Osteoblast (primary cell): ENCODE data around the gene CHRNE. TPM values are rescaled to one million over a fixed set of nuclear protein-coding genes. Genes with fewer than 3 reads are reported as not detected.

Experiments
- DNase-seq: peaks from one replicate; pipeline ENCODE4 v3.0.0; 2011; ENCODE audit warnings: low spot score, mixed read lengths; ENCODE audit not compliant: insufficient read length; ENCODE audit errors: missing footprints
- H2AFZ ChIP-seq: 2 replicates; pipeline ENCODE4 v1.6.0; 2011; ENCODE audit warnings: mild to moderate bottlenecking, low read length
- H3K27ac ChIP-seq: 2 replicates; pipeline ENCODE4 v1.5.1; 2011; ENCODE audit warnings: mild to moderate bottlenecking, low read depth, low read length, moderate library complexity
- H3K27me3 ChIP-seq: 2 replicates; pipeline ENCODE4 v1.6.0; 2012; ENCODE audit warnings: mild to moderate bottlenecking, control low read depth, inconsistent platforms, low read length, moderate library complexity; ENCODE audit not compliant: insufficient read depth
- H3K36me3 ChIP-seq: 2 replicates; pipeline ENCODE4 v1.5.1; 2011; ENCODE audit warnings: mild to moderate bottlenecking, low read length, control low read depth, moderate library complexity; ENCODE audit not compliant: insufficient read depth
- H3K4me1 ChIP-seq: 2 replicates; pipeline ENCODE4 v1.5.1; 2011; ENCODE audit warnings: mild to moderate bottlenecking, low read length, control low read depth, moderate library complexity; ENCODE audit not compliant: insufficient read depth
- H3K4me2 ChIP-seq: 2 replicates; pipeline ENCODE4 v1.6.0; 2011; ENCODE audit warnings: mild to moderate bottlenecking, low read length; ENCODE audit not compliant: insufficient read depth
- H3K4me3 ChIP-seq: fragments of 200-600 bp; sonication (generic); 3 replicates; pipeline ENCODE4 v1.5.1; 2012; ENCODE audit warnings: mild to moderate bottlenecking, low read length, inconsistent platforms; ENCODE audit not compliant: insufficient read depth
- H3K79me2 ChIP-seq: 2 replicates; pipeline ENCODE4 v1.6.0; 2012; ENCODE audit warnings: mild to moderate bottlenecking, low read length, control low read depth, inconsistent platforms; ENCODE audit not compliant: insufficient read depth
- H3K9me3 ChIP-seq: 2 replicates; pipeline ENCODE4 v1.5.1; 2011; ENCODE audit warnings: low read depth, low read length, control low read depth
- H4K20me1 ChIP-seq: 2 replicates; pipeline ENCODE4 v1.6.0; 2012; ENCODE audit warnings: mild to moderate bottlenecking, low read length, control low read depth; ENCODE audit not compliant: insufficient read depth
- total RNA-seq: library from RNA; depleted of rRNA; stranded (reverse); fragments of >200 nt; gene quantifications from 2 replicates; pipeline ENCODE4 v1.2.3, GENCODE V29; 2012
- TF ChIP-seq, protein P1 (sequence below): IDR thresholded peaks from 2 replicates; pipeline ENCODE4 v1.5.1; 2011; ENCODE audit warnings: mild to moderate bottlenecking, low read depth, low read length, moderate library complexity; ENCODE audit errors: extremely low read depth

Gene CHRNE
- total RNA-seq, 1 donor: 1.4 TPM

GRCh38 chr17:4939796-4940554 is 37.1 kb upstream of the CHRNE start, which contains the start of the genes RNF167 and SLC25A11:
TSS of gene RNF167 (plus strand) at chr17:4940268. CDS start at chr17:4940910, 642 bp downstream.
TSS of gene SLC25A11 (minus strand) at chr17:4940046. CDS start at chr17:4939910, 136 bp downstream.
- Histone ChIP-seq H3K27ac (peak within 1 kb of the TSS; percentile 91), H4K20me1 (peaks cover 39% of the 10 kb centered on the region), H3K4me3 (peak within 1 kb of the TSS; percentile 95), H3K36me3 (peaks cover 54% of the 10 kb centered on the region), H3K27me3 (no peaks in the 10 kb centered on the region), H3K4me2 (peak within 1 kb of the TSS; percentile 98), H3K4me1 (peaks cover 35% of the 10 kb centered on the region), H3K79me2 (peaks cover 65% of the 10 kb centered on the region), H2AFZ (peak within 1 kb of the TSS; percentile 93), H3K9me3 (no peaks in the 10 kb centered on the region)
- DNase-seq: peak; percentile 100
- TF ChIP-seq, protein P1, sequence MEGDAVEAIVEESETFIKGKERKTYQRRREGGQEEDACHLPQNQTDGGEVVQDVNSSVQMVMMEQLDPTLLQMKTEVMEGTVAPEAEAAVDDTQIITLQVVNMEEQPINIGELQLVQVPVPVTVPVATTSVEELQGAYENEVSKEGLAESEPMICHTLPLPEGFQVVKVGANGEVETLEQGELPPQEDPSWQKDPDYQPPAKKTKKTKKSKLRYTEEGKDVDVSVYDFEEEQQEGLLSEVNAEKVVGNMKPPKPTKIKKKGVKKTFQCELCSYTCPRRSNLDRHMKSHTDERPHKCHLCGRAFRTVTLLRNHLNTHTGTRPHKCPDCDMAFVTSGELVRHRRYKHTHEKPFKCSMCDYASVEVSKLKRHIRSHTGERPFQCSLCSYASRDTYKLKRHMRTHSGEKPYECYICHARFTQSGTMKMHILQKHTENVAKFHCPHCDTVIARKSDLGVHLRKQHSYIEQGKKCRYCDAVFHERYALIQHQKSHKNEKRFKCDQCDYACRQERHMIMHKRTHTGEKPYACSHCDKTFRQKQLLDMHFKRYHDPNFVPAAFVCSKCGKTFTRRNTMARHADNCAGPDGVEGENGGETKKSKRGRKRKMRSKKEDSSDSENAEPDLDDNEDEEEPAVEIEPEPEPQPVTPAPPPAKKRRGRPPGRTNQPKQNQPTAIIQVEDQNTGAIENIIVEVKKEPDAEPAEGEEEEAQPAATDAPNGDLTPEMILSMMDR: no peak

DNA sequence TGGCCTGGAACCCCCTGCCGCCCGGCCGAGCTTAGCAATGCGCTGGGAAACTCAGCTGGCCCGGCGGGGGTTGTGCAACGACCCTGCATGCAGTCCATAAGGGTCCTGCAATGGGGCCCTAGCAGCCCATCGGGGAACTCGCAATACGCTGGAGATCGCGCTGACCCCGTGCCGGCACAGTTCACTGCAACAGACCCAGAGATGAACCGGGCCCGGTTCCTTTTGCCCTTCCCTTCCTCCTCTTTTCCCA is 36.6 kb upstream of the CHRNE start:
- Histone ChIP-seq H2AFZ (peak overlapping the region; percentile 76), H3K36me3 (peaks cover 49% of the 10 kb centered on the region), H3K4me2 (peak overlapping the region; percentile 98), H3K27me3 (no peaks in the 10 kb centered on the region), H3K9me3 (no peaks in the 10 kb centered on the region), H3K27ac (peak overlapping the region; percentile 91), H3K79me2 (peaks cover 60% of the 10 kb centered on the region), H4K20me1 (peaks cover 34% of the 10 kb centered on the region), H3K4me3 (peak overlapping the region; percentile 95), H3K4me1 (peaks cover 32% of the 10 kb centered on the region)
- TF ChIP-seq, protein P1: no peak
- no peak for DNase-seq

- Histone ChIP-seq H3K9me3 (no peaks in the 10 kb centered on the region), H3K4me2 (peak overlapping the region; percentile 98), H3K4me1 (peaks cover 34% of the 10 kb centered on the region), H4K20me1 (peaks cover 28% of the 10 kb centered on the region), H3K27ac (peak overlapping the region; percentile 91), H3K36me3 (peaks cover 43% of the 10 kb centered on the region), H3K79me2 (peaks cover 55% of the 10 kb centered on the region), H3K27me3 (no peaks in the 10 kb centered on the region), H3K4me3 (peak overlapping the region; percentile 95), H2AFZ (peak overlapping the region; percentile 76)
- TF ChIP-seq, protein P1: no peak
- DNase-seq: peak; percentile 84
These were observed 36.0 kb upstream of the CHRNE start for GRCh38 chr17:4938688-4939545.

- Histone ChIP-seq H3K4me1 (peaks cover 36% of the 10 kb centered on the region), H4K20me1 (peaks cover 20% of the 10 kb centered on the region), H3K36me3 (peaks cover 35% of the 10 kb centered on the region), H3K27me3 (no peaks in the 10 kb centered on the region), H3K79me2 (peaks cover 49% of the 10 kb centered on the region), H2AFZ (no peak overlapping the region), H3K9me3 (no peaks in the 10 kb centered on the region), H3K4me3 (no peak overlapping the region), H3K4me2 (no peak overlapping the region), H3K27ac (no peak overlapping the region)
- TF ChIP-seq, protein P1: no peak
- no peak for DNase-seq
These were observed 35.2 kb upstream of the CHRNE start for GRCh38 chr17:4938069-4938491.
